Erythroblast (primary cell): ENCODE measurements around the gene GFRA1.

Experiments used
- GATA1 ChIP-seq: IDR thresholded peaks from 2 replicates; pipeline ENCODE4 v1.6.1; 2011; ENCODE audit warnings: low read depth, mild to moderate bottlenecking, control low read depth, low read length, moderate library complexity
- POLR2A ChIP-seq: IDR thresholded peaks from 2 replicates; pipeline ENCODE4 v1.6.1; 2011; ENCODE audit warnings: mild to moderate bottlenecking, low read length

DNA sequence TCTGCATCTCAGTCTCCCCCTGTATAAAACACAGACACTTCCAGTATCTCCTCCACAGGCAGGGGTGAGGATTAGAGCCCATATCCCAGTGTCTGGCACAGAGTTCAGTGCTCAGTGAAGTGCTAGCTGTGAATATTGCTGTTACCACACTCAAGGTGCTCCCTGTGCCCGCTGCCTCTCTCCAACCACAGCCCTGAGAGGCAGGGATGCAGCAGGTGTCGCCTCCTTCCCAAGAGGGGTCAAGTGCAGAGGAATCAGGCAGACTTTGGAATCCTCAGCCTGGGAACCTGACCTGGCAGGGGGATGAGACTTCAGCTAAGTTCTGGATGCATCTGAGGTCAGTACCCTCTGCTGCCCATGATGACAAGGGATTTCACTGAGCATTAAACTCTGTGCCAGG, 163.1 kb downstream of the GFRA1 start:
- TF ChIP-seq POLR2A: no peak
- TF ChIP-seq GATA1: no peak
